Measurements from ENCODE around the gene TRIM45.

DNA sequence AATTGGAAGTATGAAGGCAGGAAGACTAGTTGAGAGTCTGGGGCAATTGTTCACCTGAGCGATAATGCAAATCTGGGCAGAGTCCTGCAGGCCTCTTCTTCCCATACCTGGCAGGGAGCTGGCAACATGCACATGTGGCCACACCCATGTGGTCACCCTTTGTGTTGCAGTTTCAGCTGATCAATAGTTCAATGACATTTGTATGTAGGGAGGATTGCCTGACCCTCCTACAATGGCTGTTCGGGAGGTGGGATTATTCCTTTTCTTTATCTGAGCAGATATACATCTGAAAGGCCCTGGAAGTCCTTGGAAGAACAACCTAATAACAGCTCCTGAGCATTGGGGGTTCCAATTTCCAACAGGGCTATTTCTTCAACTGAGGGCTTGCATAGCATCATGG is 15.2 kb upstream of the TRIM45 start:
- TF ChIP-seq EP300 (IDR thresholded peaks at IDR 0.05): no peak
- TF ChIP-seq, protein P1, sequence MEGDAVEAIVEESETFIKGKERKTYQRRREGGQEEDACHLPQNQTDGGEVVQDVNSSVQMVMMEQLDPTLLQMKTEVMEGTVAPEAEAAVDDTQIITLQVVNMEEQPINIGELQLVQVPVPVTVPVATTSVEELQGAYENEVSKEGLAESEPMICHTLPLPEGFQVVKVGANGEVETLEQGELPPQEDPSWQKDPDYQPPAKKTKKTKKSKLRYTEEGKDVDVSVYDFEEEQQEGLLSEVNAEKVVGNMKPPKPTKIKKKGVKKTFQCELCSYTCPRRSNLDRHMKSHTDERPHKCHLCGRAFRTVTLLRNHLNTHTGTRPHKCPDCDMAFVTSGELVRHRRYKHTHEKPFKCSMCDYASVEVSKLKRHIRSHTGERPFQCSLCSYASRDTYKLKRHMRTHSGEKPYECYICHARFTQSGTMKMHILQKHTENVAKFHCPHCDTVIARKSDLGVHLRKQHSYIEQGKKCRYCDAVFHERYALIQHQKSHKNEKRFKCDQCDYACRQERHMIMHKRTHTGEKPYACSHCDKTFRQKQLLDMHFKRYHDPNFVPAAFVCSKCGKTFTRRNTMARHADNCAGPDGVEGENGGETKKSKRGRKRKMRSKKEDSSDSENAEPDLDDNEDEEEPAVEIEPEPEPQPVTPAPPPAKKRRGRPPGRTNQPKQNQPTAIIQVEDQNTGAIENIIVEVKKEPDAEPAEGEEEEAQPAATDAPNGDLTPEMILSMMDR (IDR thresholded peaks at IDR 0.05): no peak
- no peak for TF ChIP-seq POLR2A (IDR thresholded peaks at IDR 0.05)
- no peak for TF ChIP-seq POLR2AphosphoS5 (IDR thresholded peaks at IDR 0.05)

All from stomach (tissue), 4 donors.